ENCODE data around the gene CD300LG. TPM values are rescaled to one million over a fixed set of nuclear protein-coding genes. Genes with fewer than 3 reads are reported as not detected.

CD300LG gene
- total RNA-seq, 1 experiment from 2014 or later = not detected

DNA sequence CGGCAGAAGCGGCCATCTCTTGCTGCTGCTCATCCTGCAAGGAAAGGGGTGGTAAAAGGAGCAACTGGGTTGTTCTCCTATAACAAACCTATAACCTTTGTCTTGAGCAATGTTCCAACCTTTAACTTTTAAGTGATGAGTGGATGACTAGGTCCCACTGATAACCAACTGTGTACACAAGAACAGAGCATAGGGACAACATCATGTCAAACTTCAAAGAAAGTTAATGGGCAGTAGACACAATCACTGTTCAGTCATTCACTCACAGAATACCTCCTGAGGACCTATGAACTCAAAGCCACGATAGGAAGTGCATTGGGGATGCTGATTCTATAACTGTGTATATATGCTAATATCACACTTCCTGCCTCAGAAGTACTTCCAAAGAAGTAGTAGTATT, 45.1 kb upstream of the CD300LG start:
- no peaks in the 10 kb centered on the region for H3K4me1 Mint-ChIP-seq (ENCODE audit: insufficient read depth, unreplicated experiment)
- ChIA-PET CTCF (no interaction called here), POLR2A (no interaction called here)
- H3K9me3 Mint-ChIP-seq (ENCODE audit: unreplicated experiment) = peaks cover 6% of the 10 kb centered on the region
- TF ChIP-seq, protein P1, sequence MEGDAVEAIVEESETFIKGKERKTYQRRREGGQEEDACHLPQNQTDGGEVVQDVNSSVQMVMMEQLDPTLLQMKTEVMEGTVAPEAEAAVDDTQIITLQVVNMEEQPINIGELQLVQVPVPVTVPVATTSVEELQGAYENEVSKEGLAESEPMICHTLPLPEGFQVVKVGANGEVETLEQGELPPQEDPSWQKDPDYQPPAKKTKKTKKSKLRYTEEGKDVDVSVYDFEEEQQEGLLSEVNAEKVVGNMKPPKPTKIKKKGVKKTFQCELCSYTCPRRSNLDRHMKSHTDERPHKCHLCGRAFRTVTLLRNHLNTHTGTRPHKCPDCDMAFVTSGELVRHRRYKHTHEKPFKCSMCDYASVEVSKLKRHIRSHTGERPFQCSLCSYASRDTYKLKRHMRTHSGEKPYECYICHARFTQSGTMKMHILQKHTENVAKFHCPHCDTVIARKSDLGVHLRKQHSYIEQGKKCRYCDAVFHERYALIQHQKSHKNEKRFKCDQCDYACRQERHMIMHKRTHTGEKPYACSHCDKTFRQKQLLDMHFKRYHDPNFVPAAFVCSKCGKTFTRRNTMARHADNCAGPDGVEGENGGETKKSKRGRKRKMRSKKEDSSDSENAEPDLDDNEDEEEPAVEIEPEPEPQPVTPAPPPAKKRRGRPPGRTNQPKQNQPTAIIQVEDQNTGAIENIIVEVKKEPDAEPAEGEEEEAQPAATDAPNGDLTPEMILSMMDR (IDR thresholded peaks at IDR 0.05; ENCODE audit: unreplicated experiment) = no peak
- peaks cover 8% of the 10 kb centered on the region for H3K27me3 Mint-ChIP-seq (ENCODE audit: insufficient read depth, unreplicated experiment)
- peaks cover 12% of the 10 kb centered on the region for H3K36me3 Mint-ChIP-seq (ENCODE audit: insufficient read depth, unreplicated experiment)
- no peak overlapping the region for H3K27ac Mint-ChIP-seq (ENCODE audit: low read depth, unreplicated experiment)
- intact Hi-C loops (cut with micrococcal nuclease) = no loop called here
- H3K4me3 Mint-ChIP-seq (ENCODE audit: unreplicated experiment) = no peak overlapping the region
- no TSS peak for BruUV-seq (replicated peaks)
- no peak for DNase-seq (ENCODE audit: unreplicated experiment)

DNA sequence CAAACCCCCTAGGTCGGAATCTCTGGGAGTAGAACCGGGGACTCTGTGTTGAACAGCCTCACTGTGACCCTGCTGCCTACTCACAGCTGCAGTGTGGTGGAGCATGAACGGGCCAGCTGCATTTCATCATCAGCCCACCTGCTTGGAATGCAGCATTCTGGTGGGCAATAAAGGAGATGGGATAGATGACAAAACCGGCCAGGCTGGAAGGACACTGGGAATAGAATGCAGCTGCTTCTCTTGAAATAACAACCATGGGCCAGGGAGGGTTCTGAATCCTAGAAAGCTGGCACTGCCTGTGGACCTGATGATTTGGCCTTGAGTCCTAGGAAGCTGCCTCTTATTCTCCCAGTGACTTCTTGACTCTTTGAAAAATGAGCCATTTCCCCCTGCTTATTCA, 43.2 kb upstream of the CD300LG start:
- no peak overlapping the region for H3K27ac Mint-ChIP-seq (ENCODE audit: low read depth, unreplicated experiment)
- intact Hi-C loops (cut with micrococcal nuclease) = no loop called here
- no TSS peak for BruUV-seq (replicated peaks)
- peaks cover 12% of the 10 kb centered on the region for H3K36me3 Mint-ChIP-seq (ENCODE audit: insufficient read depth, unreplicated experiment)
- DNase-seq (ENCODE audit: unreplicated experiment) = no peak
- no peaks in the 10 kb centered on the region for H3K27me3 Mint-ChIP-seq (ENCODE audit: insufficient read depth, unreplicated experiment)
- no peaks in the 10 kb centered on the region for H3K9me3 Mint-ChIP-seq (ENCODE audit: unreplicated experiment)
- H3K4me1 Mint-ChIP-seq (ENCODE audit: insufficient read depth, unreplicated experiment) = no peaks in the 10 kb centered on the region
- no peak overlapping the region for H3K4me3 Mint-ChIP-seq (ENCODE audit: unreplicated experiment)
- TF ChIP-seq, protein P1 (IDR thresholded peaks at IDR 0.05; ENCODE audit: unreplicated experiment) = no peak
- ChIA-PET CTCF (interaction anchor here (0.6 kb wide), 1 partner anchor 137 kb away, joined by 4 read pairs; no protein-coding TSS in a partner anchor), POLR2A (no interaction called here)

DNA sequence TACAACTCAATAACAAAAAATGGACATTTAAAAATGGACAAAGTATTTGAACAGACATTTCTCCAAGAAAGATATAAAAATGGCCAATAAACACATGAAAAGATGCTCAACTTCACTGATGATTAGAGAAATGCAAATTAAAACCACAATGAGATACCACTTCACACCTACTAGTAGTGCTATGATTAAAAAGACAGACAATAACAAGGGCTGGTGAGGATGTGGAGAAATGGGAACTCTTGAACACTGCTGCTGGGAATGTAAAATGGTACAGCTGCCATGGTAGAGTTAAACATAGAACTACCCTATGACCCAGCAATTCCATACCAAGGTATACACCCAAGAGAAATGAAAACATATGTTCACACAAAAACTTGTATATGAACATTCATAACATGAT, 41.9 kb upstream of the CD300LG start:
- BruUV-seq (replicated peaks) = no TSS peak

DNA sequence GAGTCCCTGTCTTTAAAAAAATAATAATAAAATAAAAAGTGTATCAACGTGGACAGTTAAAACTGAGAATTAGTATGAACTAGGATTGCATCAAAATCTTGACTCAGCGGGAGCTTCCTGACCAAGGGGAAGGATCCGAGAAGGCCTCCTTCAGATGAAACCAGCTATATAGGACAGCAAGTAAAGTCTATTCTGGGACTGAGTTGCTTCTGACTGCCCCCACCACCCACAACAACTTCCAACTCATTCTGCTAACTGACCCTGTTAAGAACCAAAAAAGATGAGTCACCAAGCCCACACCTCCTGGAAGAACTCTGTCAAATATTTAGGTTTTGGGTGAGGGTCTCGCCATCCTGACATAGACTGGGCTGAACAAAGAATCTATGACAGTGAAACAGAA, 38.9 kb upstream of the CD300LG start:
- Mint-ChIP-seq H3K4me3 (ENCODE audit: unreplicated experiment) (no peak overlapping the region), H3K27ac (ENCODE audit: low read depth, unreplicated experiment) (no peak overlapping the region), H3K27me3 (ENCODE audit: insufficient read depth, unreplicated experiment) (no peaks in the 10 kb centered on the region), H3K36me3 (ENCODE audit: insufficient read depth, unreplicated experiment) (peaks cover 6% of the 10 kb centered on the region), H3K9me3 (ENCODE audit: unreplicated experiment) (no peaks in the 10 kb centered on the region), H3K4me1 (ENCODE audit: insufficient read depth, unreplicated experiment) (no peaks in the 10 kb centered on the region)
- TF ChIP-seq, protein P1 (IDR thresholded peaks at IDR 0.05; ENCODE audit: unreplicated experiment) = no peak
- ChIA-PET CTCF (interaction anchor here (1.0 kb wide), 1 partner anchor 15 kb away, joined by 3 read pairs; no protein-coding TSS in a partner anchor), POLR2A (no interaction called here)
- intact Hi-C loops (cut with micrococcal nuclease) = no loop called here
- no TSS peak for BruUV-seq (replicated peaks)
- no peak for DNase-seq (ENCODE audit: unreplicated experiment)

More for the DNA sequence above, 41.9 kb upstream of the CD300LG start:
- Mint-ChIP-seq H3K36me3 (ENCODE audit: insufficient read depth, unreplicated experiment) (peaks cover 12% of the 10 kb centered on the region), H3K4me1 (ENCODE audit: insufficient read depth, unreplicated experiment) (no peaks in the 10 kb centered on the region), H3K27me3 (ENCODE audit: insufficient read depth, unreplicated experiment) (no peaks in the 10 kb centered on the region), H3K4me3 (ENCODE audit: unreplicated experiment) (no peak overlapping the region), H3K27ac (ENCODE audit: low read depth, unreplicated experiment) (no peak overlapping the region), H3K9me3 (ENCODE audit: unreplicated experiment) (no peaks in the 10 kb centered on the region)
- TF ChIP-seq, protein P1 (IDR thresholded peaks at IDR 0.05; ENCODE audit: unreplicated experiment) = no peak
- ChIA-PET CTCF (interaction anchor here (0.6 kb wide), 1 partner anchor 39 kb away, joined by 4 read pairs; no protein-coding TSS in a partner anchor), POLR2A (interaction anchor here (0.6 kb wide), 1 partner anchor 15 kb away, joined by 3 read pairs; no protein-coding TSS in a partner anchor)
- DNase-seq (ENCODE audit: unreplicated experiment) = no peak
- intact Hi-C loops (cut with micrococcal nuclease) = no loop called here
